ENCODE results near the gene LGI2. TPM values are rescaled to one million over a fixed set of nuclear protein-coding genes. Genes with fewer than 3 reads are reported as not detected.

The LGI2 gene
- total RNA-seq, 1 donor from 2014 or later = 0.56 TPM

- Histone ChIP-seq H3K36me3 (no peaks in the 10 kb centered on the region), H3K4me2 (no peak overlapping the region), H4K20me1 (ENCODE audit: low read depth) (no peaks in the 10 kb centered on the region), H3K79me2 (ENCODE audit: low read depth) (no peaks in the 10 kb centered on the region), H3K4me1 (no peaks in the 10 kb centered on the region), H3K4me3 (no peak overlapping the region), H3K27ac (no peak overlapping the region), H2AFZ (replicated peaks) (no peak overlapping the region), H3K9me3 (ENCODE audit: low read depth) (peaks cover 12% of the 10 kb centered on the region), H3K27me3 (no peaks in the 10 kb centered on the region), H3K9ac (no peak overlapping the region), H3F3A (ENCODE audit: low read depth) (no peaks in the 10 kb centered on the region)
- no peak overlapping the region for H3K4me3 Mint-ChIP-seq
- H3K9me3 Mint-ChIP-seq = peaks cover 26% of the 10 kb centered on the region
- H3K27me3 Mint-ChIP-seq (ENCODE audit: insufficient read depth, low read depth) = no peaks in the 10 kb centered on the region
- no peak for DNase-seq (ENCODE audit: low spot score)
- no peak overlapping the region for H3K27ac Mint-ChIP-seq
- no peaks in the 10 kb centered on the region for H3K36me3 Mint-ChIP-seq
- TF ChIP-seq EZH2 (IDR thresholded peaks at IDR 0.05) = no peak
- TF ChIP-seq EZH2phosphoT487 (IDR thresholded peaks at IDR 0.05) = no peak
- TF ChIP-seq, protein P1, sequence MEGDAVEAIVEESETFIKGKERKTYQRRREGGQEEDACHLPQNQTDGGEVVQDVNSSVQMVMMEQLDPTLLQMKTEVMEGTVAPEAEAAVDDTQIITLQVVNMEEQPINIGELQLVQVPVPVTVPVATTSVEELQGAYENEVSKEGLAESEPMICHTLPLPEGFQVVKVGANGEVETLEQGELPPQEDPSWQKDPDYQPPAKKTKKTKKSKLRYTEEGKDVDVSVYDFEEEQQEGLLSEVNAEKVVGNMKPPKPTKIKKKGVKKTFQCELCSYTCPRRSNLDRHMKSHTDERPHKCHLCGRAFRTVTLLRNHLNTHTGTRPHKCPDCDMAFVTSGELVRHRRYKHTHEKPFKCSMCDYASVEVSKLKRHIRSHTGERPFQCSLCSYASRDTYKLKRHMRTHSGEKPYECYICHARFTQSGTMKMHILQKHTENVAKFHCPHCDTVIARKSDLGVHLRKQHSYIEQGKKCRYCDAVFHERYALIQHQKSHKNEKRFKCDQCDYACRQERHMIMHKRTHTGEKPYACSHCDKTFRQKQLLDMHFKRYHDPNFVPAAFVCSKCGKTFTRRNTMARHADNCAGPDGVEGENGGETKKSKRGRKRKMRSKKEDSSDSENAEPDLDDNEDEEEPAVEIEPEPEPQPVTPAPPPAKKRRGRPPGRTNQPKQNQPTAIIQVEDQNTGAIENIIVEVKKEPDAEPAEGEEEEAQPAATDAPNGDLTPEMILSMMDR (IDR thresholded peaks at IDR 0.05) = no peak
- H3K4me1 Mint-ChIP-seq = peaks cover 7% of the 10 kb centered on the region
These were observed 61.3 kb downstream of the LGI2 start for GRCh38 chr4:24969486-24969885.

DNA sequence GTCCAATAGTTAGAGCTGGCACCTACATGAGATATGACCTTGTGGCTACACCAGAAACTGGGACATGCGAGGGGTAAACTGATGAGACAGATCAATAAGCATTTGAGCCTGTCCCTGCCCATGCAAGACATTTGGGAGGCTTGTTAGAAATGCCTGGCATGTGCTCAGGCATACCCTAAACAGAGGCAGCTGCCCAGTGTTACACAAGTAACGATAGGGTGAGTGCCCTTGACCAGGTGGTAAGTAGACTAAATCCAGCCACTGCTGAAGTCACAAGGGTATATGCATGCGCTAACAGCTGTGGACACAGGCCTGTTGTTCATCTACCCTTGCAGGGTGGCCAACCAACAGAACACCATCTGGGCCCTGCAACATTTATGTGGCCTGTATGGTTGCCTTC is 61.8 kb downstream of the LGI2 start:
- H3K27ac Mint-ChIP-seq = no peak overlapping the region
- no peak overlapping the region for H3K27ac ChIP-seq
- no peaks in the 10 kb centered on the region for H3K36me3 Mint-ChIP-seq
- peaks cover 29% of the 10 kb centered on the region for H3K9me3 Mint-ChIP-seq
- no peak overlapping the region for H3K4me3 ChIP-seq
- H2AFZ ChIP-seq (replicated peaks) = no peak overlapping the region
- no peaks in the 10 kb centered on the region for H3K79me2 ChIP-seq (ENCODE audit: low read depth)
- peaks cover 6% of the 10 kb centered on the region for H3K4me1 Mint-ChIP-seq
- H3K9me3 ChIP-seq (ENCODE audit: low read depth) = peaks cover 12% of the 10 kb centered on the region
- H4K20me1 ChIP-seq (ENCODE audit: low read depth) = no peaks in the 10 kb centered on the region
- no peaks in the 10 kb centered on the region for H3K27me3 Mint-ChIP-seq (ENCODE audit: insufficient read depth, low read depth)
- no peak overlapping the region for H3K4me3 Mint-ChIP-seq
- H3K4me2 ChIP-seq = no peak overlapping the region
- no peaks in the 10 kb centered on the region for H3K27me3 ChIP-seq
- no peak for DNase-seq (ENCODE audit: low spot score)
- TF ChIP-seq EZH2 (IDR thresholded peaks at IDR 0.05) = no peak
- TF ChIP-seq, protein P1 (IDR thresholded peaks at IDR 0.05) = no peak
- H3F3A ChIP-seq (ENCODE audit: low read depth) = no peaks in the 10 kb centered on the region
- H3K9ac ChIP-seq = no peak overlapping the region
- no peaks in the 10 kb centered on the region for H3K36me3 ChIP-seq
- no peaks in the 10 kb centered on the region for H3K4me1 ChIP-seq

GRCh38 chr4:24968278-24968677 is 62.5 kb downstream of the LGI2 start:
- Histone ChIP-seq H3F3A (ENCODE audit: low read depth) (no peaks in the 10 kb centered on the region), H3K9ac (no peak overlapping the region), H2AFZ (replicated peaks) (no peak overlapping the region), H3K79me2 (ENCODE audit: low read depth) (no peaks in the 10 kb centered on the region), H3K27me3 (no peaks in the 10 kb centered on the region), H3K4me3 (no peak overlapping the region), H4K20me1 (ENCODE audit: low read depth) (no peaks in the 10 kb centered on the region), H3K27ac (no peak overlapping the region), H3K36me3 (no peaks in the 10 kb centered on the region), H3K4me1 (no peaks in the 10 kb centered on the region), H3K4me2 (no peak overlapping the region), H3K9me3 (ENCODE audit: low read depth) (peaks cover 12% of the 10 kb centered on the region)
- H3K4me3 Mint-ChIP-seq = no peak overlapping the region
- H3K27me3 Mint-ChIP-seq (ENCODE audit: insufficient read depth, low read depth) = no peaks in the 10 kb centered on the region
- peaks cover under 1% of the 10 kb centered on the region for H3K4me1 Mint-ChIP-seq
- DNase-seq (ENCODE audit: low spot score) = no peak
- TF ChIP-seq EZH2phosphoT487 (IDR thresholded peaks at IDR 0.05) (no peak), EZH2 (IDR thresholded peaks at IDR 0.05) (no peak)
- TF ChIP-seq, protein P1 (IDR thresholded peaks at IDR 0.05) = no peak
- H3K9me3 Mint-ChIP-seq = peaks cover 31% of the 10 kb centered on the region
- no peak overlapping the region for H3K27ac Mint-ChIP-seq
- no peaks in the 10 kb centered on the region for H3K36me3 Mint-ChIP-seq
